Astrocyte (in vitro differentiated cells and primary cell): ENCODE data around the gene SOAT2. TPM values are rescaled to one million over a fixed set of nuclear protein-coding genes. Genes with fewer than 3 reads are reported as not detected.
"Not testable (repeated sequence)": the region's sequence is repeated elsewhere in the genome, so short reads cannot be mapped to it uniquely, and the experiment has no call there.

Source experiments
- DNase-seq: peaks from one replicate; pipeline ENCODE4 v3.0.0-alpha.2; 2010; ENCODE audit warnings: low read depth
- FAIRE-seq: peaks from 2 replicates; lab custom pipeline; 2011; peaks lifted over from hg19 to GRCh38; lab: Jason Lieb, UNC
- H2AFZ ChIP-seq: 2 replicates; pipeline ENCODE4 v1.6.0; 2012; ENCODE audit warnings: low read depth, low read length, inconsistent platforms
- H3K27ac ChIP-seq: 2 replicates; pipeline ENCODE4 v1.5.1; 2011; ENCODE audit warnings: low read depth, low read length, inconsistent platforms
- H3K27me3 ChIP-seq: 2 replicates; pipeline ENCODE4 v1.6.0; 2011; ENCODE audit warnings: low read length, inconsistent platforms; ENCODE audit not compliant: insufficient read depth
- H3K36me3 ChIP-seq: 2 replicates; pipeline ENCODE4 v1.5.1; 2011; ENCODE audit warnings: low read length, inconsistent platforms; ENCODE audit not compliant: insufficient read depth
- H3K4me1 ChIP-seq: 2 replicates; pipeline ENCODE4 v1.5.1; 2011; ENCODE audit warnings: low read length, inconsistent platforms; ENCODE audit not compliant: insufficient read depth
- H3K4me2 ChIP-seq: 2 replicates; pipeline ENCODE4 v1.6.0; 2012; ENCODE audit warnings: low read length, inconsistent platforms
- H3K4me3 ChIP-seq: 2 replicates; pipeline ENCODE4 v1.5.1; 2011; ENCODE audit warnings: low read depth, mild to moderate bottlenecking, low read length, inconsistent platforms; ENCODE audit not compliant: insufficient read depth
- H3K79me2 ChIP-seq: 2 replicates; pipeline ENCODE4 v1.6.0; 2012; ENCODE audit warnings: mild to moderate bottlenecking, low read length, inconsistent platforms; ENCODE audit not compliant: insufficient read depth
- H3K9ac ChIP-seq: 2 replicates; pipeline ENCODE4 v1.6.0; 2012; ENCODE audit warnings: mild to moderate bottlenecking, low read length, inconsistent platforms
- H3K9me3 ChIP-seq: 2 replicates; pipeline ENCODE4 v1.5.1; 2012; ENCODE audit warnings: low read depth, mild to moderate bottlenecking, low read length, inconsistent platforms; ENCODE audit not compliant: insufficient read depth
- H4K20me1 ChIP-seq: 2 replicates; pipeline ENCODE4 v1.6.0; 2012; ENCODE audit warnings: low read length, inconsistent platforms; ENCODE audit not compliant: insufficient read depth
- H3K27ac Mint-ChIP-seq: one replicate; pipeline ENCODE4 v1.8.0; 2021; ENCODE audit warnings: mild to moderate bottlenecking, mixed read lengths; ENCODE audit not compliant: unreplicated experiment
- H3K27me3 Mint-ChIP-seq: one replicate; pipeline ENCODE4 v1.8.0; 2021; ENCODE audit warnings: low read depth, mixed read lengths; ENCODE audit not compliant: unreplicated experiment
- H3K36me3 Mint-ChIP-seq: one replicate; pipeline ENCODE4 v1.8.0; 2021; ENCODE audit warnings: low read depth, mixed read lengths; ENCODE audit not compliant: unreplicated experiment
- H3K4me1 Mint-ChIP-seq: one replicate; pipeline ENCODE4 v1.8.0; 2021; ENCODE audit warnings: low read depth, mixed read lengths; ENCODE audit not compliant: unreplicated experiment
- H3K4me3 Mint-ChIP-seq: one replicate; pipeline ENCODE4 v1.8.0; 2021; ENCODE audit warnings: mild to moderate bottlenecking, moderate library complexity, mixed read lengths; ENCODE audit not compliant: unreplicated experiment
- H3K9me3 Mint-ChIP-seq: one replicate; pipeline ENCODE4 v1.8.0; 2021; ENCODE audit warnings: mild to moderate bottlenecking, mixed read lengths; ENCODE audit not compliant: unreplicated experiment
- EZH2 ChIP-seq: IDR thresholded peaks from 2 replicates; pipeline ENCODE4 v1.6.1; 2012; ENCODE audit warnings: mild to moderate bottlenecking, low read length, inconsistent platforms; ENCODE audit not compliant: insufficient read depth
- total RNA-seq: library from RNA; stranded (reverse); gene quantifications from 2 replicates; pipeline ENCODE4 v1.2.1, GENCODE V29; 2021
- TF ChIP-seq, protein P1 (sequence below): IDR thresholded peaks from 2 replicates; pipeline ENCODE4 v1.5.1; 2011; ENCODE audit warnings: low read depth, mild to moderate bottlenecking, inconsistent platforms, low read length, moderate library complexity; ENCODE audit not compliant: insufficient read depth

The SOAT2 gene
- total RNA-seq, 1 donor from 2014 or later: not detected

DNA sequence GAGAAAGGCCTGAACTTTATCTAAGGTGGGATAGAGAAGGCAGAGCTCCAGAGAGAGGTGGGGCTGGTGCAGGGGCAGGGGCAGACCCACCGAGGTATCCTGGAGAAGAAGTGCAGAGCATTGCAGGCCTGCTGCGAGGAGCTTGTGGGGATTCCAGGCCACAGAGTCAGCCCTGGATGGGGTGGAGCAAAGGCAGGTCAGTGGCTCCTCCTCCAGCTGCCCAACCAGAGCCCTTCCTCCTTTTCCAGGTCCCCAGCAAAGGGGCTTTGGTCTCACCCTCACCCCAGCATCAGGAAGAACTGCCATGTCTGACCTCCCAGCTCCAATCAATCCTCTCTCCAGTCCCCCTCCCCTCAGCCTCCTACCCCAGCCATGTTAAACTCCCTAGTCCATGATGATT, 57.4 kb downstream of the SOAT2 start:
- H3K4me3 ChIP-seq: no peak overlapping the region
- H3K27ac ChIP-seq: no peak overlapping the region
- H3K27me3 ChIP-seq: no peaks in the 10 kb centered on the region
- Mint-ChIP-seq H3K4me3 (no peak overlapping the region), H3K36me3 (peaks cover 7% of the 10 kb centered on the region), H3K27me3 (no peaks in the 10 kb centered on the region), H3K9me3 (no peaks in the 10 kb centered on the region), H3K27ac (no peak overlapping the region), H3K4me1 (no peaks in the 10 kb centered on the region)
- H3K9ac ChIP-seq: no peak overlapping the region
- DNase-seq (no peak), FAIRE-seq (no peak)
- no peaks in the 10 kb centered on the region for H3K79me2 ChIP-seq
- H4K20me1 ChIP-seq: no peaks in the 10 kb centered on the region
- no peak overlapping the region for H2AFZ ChIP-seq
- no peak overlapping the region for H3K4me2 ChIP-seq
- H3K4me1 ChIP-seq: no peaks in the 10 kb centered on the region
- TF ChIP-seq, protein P1, sequence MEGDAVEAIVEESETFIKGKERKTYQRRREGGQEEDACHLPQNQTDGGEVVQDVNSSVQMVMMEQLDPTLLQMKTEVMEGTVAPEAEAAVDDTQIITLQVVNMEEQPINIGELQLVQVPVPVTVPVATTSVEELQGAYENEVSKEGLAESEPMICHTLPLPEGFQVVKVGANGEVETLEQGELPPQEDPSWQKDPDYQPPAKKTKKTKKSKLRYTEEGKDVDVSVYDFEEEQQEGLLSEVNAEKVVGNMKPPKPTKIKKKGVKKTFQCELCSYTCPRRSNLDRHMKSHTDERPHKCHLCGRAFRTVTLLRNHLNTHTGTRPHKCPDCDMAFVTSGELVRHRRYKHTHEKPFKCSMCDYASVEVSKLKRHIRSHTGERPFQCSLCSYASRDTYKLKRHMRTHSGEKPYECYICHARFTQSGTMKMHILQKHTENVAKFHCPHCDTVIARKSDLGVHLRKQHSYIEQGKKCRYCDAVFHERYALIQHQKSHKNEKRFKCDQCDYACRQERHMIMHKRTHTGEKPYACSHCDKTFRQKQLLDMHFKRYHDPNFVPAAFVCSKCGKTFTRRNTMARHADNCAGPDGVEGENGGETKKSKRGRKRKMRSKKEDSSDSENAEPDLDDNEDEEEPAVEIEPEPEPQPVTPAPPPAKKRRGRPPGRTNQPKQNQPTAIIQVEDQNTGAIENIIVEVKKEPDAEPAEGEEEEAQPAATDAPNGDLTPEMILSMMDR: no peak
- no peak for TF ChIP-seq EZH2
- no peaks in the 10 kb centered on the region for H3K9me3 ChIP-seq
- H3K36me3 ChIP-seq: no peaks in the 10 kb centered on the region

DNA sequence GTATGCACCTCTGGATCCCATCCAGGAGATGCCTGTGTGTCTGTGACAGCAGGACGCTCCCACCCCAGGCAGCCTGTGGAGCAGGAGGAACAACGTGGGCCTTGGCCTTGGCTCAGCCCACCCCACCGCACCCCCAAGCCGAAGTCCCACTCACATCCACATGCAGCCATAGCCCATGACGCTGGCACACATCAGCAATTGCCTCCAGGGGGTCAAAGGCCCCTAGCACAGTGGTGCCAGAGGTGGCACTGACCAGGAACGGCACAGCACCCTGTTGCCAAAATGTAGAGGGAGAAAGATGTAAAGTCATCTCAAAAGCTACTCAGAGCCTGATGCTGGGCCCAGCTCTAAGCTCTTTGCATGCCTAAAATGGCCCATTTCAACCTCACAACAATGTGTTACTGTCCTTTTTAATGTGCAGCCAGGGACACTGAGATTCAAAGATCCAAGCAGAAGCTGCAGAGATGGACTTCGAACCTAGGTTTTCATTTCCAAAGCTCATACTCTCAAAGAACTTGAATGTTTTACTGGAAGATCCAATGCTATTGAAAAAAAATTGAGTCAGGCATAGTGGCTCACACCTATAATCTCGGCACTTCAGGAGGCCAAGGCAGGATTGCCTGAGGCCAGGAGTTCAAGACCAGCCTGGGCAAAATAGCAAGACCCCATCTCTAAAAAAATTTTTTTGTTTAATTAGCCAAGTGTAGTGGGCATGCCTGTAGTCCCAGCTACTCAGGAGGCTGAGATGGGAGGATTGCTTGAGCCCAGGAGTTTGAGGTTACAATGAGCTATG, 58.0 kb downstream of the SOAT2 start:
- DNase-seq (no peak), FAIRE-seq (no peak)
- TF ChIP-seq, protein P1: no peak
- TF ChIP-seq EZH2: no peak
- Histone ChIP-seq H3K36me3 (no peaks in the 10 kb centered on the region), H3K4me1 (no peaks in the 10 kb centered on the region), H2AFZ (no peak overlapping the region), H3K27ac (no peak overlapping the region), H3K4me2 (no peak overlapping the region), H3K9ac (no peak overlapping the region), H3K27me3 (no peaks in the 10 kb centered on the region), H3K9me3 (no peaks in the 10 kb centered on the region), H3K4me3 (no peak overlapping the region), H4K20me1 (no peaks in the 10 kb centered on the region), H3K79me2 (no peaks in the 10 kb centered on the region)
- H3K36me3 Mint-ChIP-seq: peaks cover 9% of the 10 kb centered on the region
- no peaks in the 10 kb centered on the region for H3K9me3 Mint-ChIP-seq
- H3K27ac Mint-ChIP-seq: no peak overlapping the region
- H3K4me3 Mint-ChIP-seq: no peak overlapping the region
- H3K4me1 Mint-ChIP-seq: no peaks in the 10 kb centered on the region
- H3K27me3 Mint-ChIP-seq: no peaks in the 10 kb centered on the region

DNA sequence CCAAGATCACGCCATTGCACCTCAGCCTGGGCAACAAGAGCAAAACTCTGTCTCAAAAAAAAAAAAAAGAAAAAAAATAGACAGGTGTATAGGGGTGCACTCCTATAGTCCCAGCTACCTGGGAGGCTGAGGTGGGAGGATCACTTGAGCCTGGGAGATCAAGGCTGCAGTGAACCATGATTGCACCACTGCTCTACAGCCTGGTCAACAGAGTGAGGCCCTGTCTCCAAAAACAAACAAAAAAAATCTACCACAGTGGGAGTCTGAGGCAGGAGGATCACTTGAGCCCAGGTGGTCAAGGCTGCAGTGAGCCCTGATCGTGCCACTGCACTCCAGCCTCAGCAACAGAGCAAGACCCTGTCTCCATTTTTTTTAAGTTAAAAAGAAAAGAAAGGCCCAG, 59.7 kb downstream of the SOAT2 start:
- not testable (repeated sequence) for H3K4me1 Mint-ChIP-seq, H4K20me1 ChIP-seq, H3K27me3 Mint-ChIP-seq, H3K9me3 ChIP-seq, H3K9ac ChIP-seq, H3K27ac Mint-ChIP-seq, H3K9me3 Mint-ChIP-seq, FAIRE-seq, H3K4me1 ChIP-seq, DNase-seq, H3K4me3 Mint-ChIP-seq, H2AFZ ChIP-seq, H3K27ac ChIP-seq, H3K79me2 ChIP-seq, H3K4me3 ChIP-seq, H3K4me2 ChIP-seq, H3K27me3 ChIP-seq, H3K36me3 ChIP-seq
- peaks cover 14% of the 10 kb centered on the region for H3K36me3 Mint-ChIP-seq
